GM12878 (cell line): ENCODE measurements around the gene USP25.

Source experiments
- EP300 ChIP-seq, 2 experiments: fragments of 150-350 bp in 1 of 2; IDR thresholded peaks; 2 replicates each; pipeline ENCODE4 v1.6.1; 2011 to 2012; ENCODE audit warnings: low read depth in 2 of 2, low read length in 2 of 2, borderline replicate concordance in 1 of 2, improper control_type of control experiment in 1 of 2, inconsistent platforms in 1 of 2; ENCODE audit not compliant: control insufficient read depth in 1 of 2
- NR2C2 ChIP-seq: IDR thresholded peaks from 2 replicates; pipeline ENCODE4 v1.6.1; 2011; ENCODE audit warnings: borderline replicate concordance, low read depth; ENCODE audit not compliant: control insufficient read depth, insufficient read length
- POLR2AphosphoS5 ChIP-seq: IDR thresholded peaks from 2 replicates; pipeline ENCODE4 v1.6.1; 2011; ENCODE audit warnings: mild to moderate bottlenecking, low read length, inconsistent platforms
- TAF1 ChIP-seq: IDR thresholded peaks from 2 replicates; pipeline ENCODE4 v1.6.1; 2011; ENCODE audit warnings: mild to moderate bottlenecking, low read depth, low read length, borderline replicate concordance
- ZBTB40 ChIP-seq: fragments of 450-650 bp; IDR thresholded peaks from 2 replicates; pipeline ENCODE4 v1.6.1; 2016; ENCODE audit warnings: mild to moderate bottlenecking, moderate library complexity, borderline replicate concordance
- TF ChIP-seq, protein P1 (sequence below), 3 experiments: IDR thresholded peaks in 2 of 3; conservative IDR thresholded peaks in 1 of 3; 2 replicates each; pipeline ENCODE4 v1.5.1; 2011; ENCODE audit warnings: low read depth in 3 of 3, low read length in 3 of 3, mild to moderate bottlenecking in 3 of 3, control low read depth in 2 of 3, moderate library complexity in 2 of 3, inconsistent platforms in 1 of 3, mixed read lengths in 1 of 3; ENCODE audit not compliant: control insufficient read depth in 2 of 3, insufficient read depth in 1 of 3; ENCODE audit errors: extremely low read depth in 1 of 3

DNA sequence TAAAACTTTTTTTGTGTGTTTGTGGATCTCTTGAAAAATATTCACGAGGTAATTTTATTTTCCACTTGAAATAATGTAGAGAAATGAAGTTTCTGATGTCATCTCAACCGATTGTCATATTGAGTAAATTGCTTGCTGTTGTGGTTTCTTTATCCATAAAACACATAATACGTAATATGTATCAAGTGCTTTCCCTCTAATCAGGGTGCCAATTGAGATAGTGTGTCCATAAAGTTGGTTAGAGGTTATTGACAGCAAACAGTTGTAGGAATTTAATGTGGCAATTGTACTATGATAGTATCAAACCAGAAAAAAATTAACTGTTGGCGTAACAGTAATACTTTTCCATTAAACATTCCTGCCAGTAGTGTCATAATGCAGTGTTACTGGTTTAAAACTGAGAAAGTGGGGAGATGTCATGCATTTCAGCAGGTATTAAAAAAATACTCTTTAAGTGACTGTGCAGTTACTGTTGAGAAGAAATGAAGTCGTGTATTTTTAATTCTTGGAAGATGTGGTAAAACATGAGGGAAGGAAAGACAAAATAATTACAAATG lies 38.3 kb downstream of the USP25 start:
- TF ChIP-seq POLR2AphosphoS5 (no peak), ZBTB40 (no peak), EP300 (IDR thresholded peaks at IDR 0.05; ENCODE audit: borderline replicate concordance in 1 of 2, control insufficient read depth in 1 of 2, low read depth in 2 of 2, low read length in 2 of 2) (no peak), TAF1 (no peak), NR2C2 (no peak)
- TF ChIP-seq, protein P1, sequence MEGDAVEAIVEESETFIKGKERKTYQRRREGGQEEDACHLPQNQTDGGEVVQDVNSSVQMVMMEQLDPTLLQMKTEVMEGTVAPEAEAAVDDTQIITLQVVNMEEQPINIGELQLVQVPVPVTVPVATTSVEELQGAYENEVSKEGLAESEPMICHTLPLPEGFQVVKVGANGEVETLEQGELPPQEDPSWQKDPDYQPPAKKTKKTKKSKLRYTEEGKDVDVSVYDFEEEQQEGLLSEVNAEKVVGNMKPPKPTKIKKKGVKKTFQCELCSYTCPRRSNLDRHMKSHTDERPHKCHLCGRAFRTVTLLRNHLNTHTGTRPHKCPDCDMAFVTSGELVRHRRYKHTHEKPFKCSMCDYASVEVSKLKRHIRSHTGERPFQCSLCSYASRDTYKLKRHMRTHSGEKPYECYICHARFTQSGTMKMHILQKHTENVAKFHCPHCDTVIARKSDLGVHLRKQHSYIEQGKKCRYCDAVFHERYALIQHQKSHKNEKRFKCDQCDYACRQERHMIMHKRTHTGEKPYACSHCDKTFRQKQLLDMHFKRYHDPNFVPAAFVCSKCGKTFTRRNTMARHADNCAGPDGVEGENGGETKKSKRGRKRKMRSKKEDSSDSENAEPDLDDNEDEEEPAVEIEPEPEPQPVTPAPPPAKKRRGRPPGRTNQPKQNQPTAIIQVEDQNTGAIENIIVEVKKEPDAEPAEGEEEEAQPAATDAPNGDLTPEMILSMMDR (IDR thresholded peaks at IDR 0.05 in 2 of 3, conservative IDR thresholded peaks at IDR 0.05 in 1 of 3; ENCODE audit: control insufficient read depth in 2 of 3, extremely low read depth in 1 of 3, insufficient read depth in 1 of 3, low read depth in 3 of 3, low read length in 3 of 3): no peak
